SIG-M5 treated with dmso at 0.1 percent for 504 hours (cell line): ENCODE measurements around the gene THBS2.

Experiments used
- DNase-seq: peaks from one replicate; lab custom pipeline; 2025; ENCODE audit not compliant: unreplicated experiment; lab: John Stamatoyannopoulos, UW

THBS2 gene

DNA sequence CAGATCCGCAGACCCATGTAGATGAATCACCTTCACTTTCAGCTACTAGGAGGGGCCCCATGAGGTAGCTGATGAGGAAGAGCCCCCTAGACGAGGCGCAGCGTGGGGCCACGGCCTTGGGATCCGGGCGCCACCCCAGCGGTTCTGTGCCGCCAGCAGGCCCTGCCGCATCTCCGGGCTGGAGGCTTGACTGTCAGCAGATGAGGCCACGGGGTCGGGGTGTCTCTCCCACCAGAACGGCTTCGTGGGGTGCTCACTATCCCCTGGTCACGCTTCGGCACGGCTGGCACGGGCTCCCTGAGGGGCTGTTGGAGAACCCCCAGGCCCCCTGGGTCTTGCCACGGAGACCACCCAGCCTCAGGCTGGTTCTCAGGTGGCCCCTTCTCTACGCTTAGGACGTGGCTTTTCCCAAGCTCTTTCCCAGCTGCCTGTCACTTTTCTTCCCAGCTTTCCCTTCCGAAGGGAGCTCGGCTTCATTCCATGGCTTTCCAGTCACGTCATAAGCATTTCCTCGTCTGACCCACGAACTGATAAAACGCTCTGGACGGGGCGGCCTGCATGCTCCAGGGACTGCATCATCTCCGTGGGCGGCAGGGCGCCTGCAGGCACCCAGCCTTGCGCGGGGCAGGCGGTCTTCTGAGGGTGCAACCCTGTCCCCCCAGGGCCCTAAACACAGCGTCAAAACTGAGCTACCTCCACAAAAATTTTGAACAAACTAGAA, 85.9 kb downstream of the THBS2 start:
- DNase-seq: no peak

DNA sequence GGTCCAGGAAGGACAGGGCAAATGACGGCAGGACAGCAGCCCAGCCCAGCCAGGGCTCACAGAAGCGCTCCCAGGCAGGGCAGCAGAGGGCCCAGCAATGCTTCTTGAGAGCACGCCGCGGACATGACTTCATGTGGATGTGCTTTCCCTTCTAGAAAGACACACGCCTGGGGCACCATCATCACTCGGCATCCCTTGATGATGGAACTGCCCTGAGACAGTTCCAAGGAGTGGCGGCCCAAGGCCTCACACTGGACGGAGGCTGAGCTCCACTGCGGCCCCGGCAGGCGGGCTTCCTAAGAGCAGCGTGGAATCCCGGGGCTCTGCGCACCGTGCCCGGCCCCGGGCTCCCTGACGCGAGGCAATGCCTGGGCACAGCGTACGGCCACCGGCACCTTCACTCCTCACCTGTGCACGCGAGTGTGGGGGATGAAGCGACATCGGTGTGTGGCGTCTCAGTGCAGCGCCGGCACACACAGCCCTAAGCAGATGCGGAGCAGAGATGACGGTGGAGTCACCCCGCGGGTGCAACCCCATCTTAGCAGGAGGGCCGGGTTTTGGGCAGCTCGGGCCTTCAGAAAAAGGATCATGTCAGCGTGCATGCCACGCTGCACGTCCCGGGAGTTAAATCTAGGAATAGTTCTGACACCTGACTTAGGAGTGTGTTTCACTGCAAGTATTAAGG, 86.6 kb downstream of the THBS2 start:
- no peak for DNase-seq
